DOHH2 (cell line): ENCODE data around the gene OPN1MW3.
"Not testable (repeated sequence)": the region's sequence is repeated elsewhere in the genome, so short reads cannot be mapped to it uniquely, and the experiment has no call there.

Experiments used
- H3F3A ChIP-seq: fragments of 200-600 bp; sonication (generic), shearing (Covaris generic); 2 replicates; pipeline ENCODE4 v1.6.0; 2016; ENCODE audit warnings: antibody characterized with exemption, mild to moderate bottlenecking; ENCODE audit not compliant: control insufficient read depth, insufficient read depth
- H3K27ac ChIP-seq: fragments of 200-600 bp; sonication (generic); 2 replicates; pipeline ENCODE4 v1.5.1; 2014; ENCODE audit warnings: low read depth, mild to moderate bottlenecking, low read length, moderate library complexity
- H3K27me3 ChIP-seq: fragments of 200-600 bp; sonication (generic); 2 replicates; pipeline ENCODE4 v1.6.1; 2014; ENCODE audit warnings: mild to moderate bottlenecking, low read length, mixed read lengths; ENCODE audit not compliant: control insufficient read depth
- H3K36me3 ChIP-seq: fragments of 200-600 bp; sonication (generic); 2 replicates; pipeline ENCODE4 v1.6.1; 2014; ENCODE audit warnings: mild to moderate bottlenecking, low read length, moderate library complexity, mixed read lengths; ENCODE audit not compliant: control insufficient read depth
- H3K4me1 ChIP-seq: fragments of 200-600 bp; sonication (generic); 2 replicates; pipeline ENCODE4 v1.6.1; 2014; ENCODE audit warnings: mild to moderate bottlenecking, low read length, mixed read lengths; ENCODE audit not compliant: control insufficient read depth
- H3K4me2 ChIP-seq: fragments of 200-600 bp; sonication (generic); 2 replicates; pipeline ENCODE4 v1.6.0; 2014; ENCODE audit warnings: mild to moderate bottlenecking, low read length, moderate library complexity
- H3K4me3 ChIP-seq: fragments of 200-600 bp; sonication (generic); 2 replicates; pipeline ENCODE4 v1.5.1; 2014; ENCODE audit warnings: mild to moderate bottlenecking, low read length, mixed read lengths
- H3K79me2 ChIP-seq: fragments of 200-600 bp; sonication (generic); 2 replicates; pipeline ENCODE4 v1.6.1; 2014; ENCODE audit warnings: mild to moderate bottlenecking, low read length, mixed read lengths; ENCODE audit not compliant: control insufficient read depth
- H3K9me2 ChIP-seq: fragments of 200-600 bp; sonication (generic); replicated peaks from 2 replicates; pipeline ENCODE4 v1.6.1; 2014; ENCODE audit warnings: mild to moderate bottlenecking, low read length, mixed read lengths; ENCODE audit not compliant: control insufficient read depth
- H3K9me3 ChIP-seq: fragments of 200-600 bp; sonication (generic); 2 replicates; pipeline ENCODE4 v1.6.1; 2014; ENCODE audit warnings: antibody characterized with exemption, low read length, mixed read lengths; ENCODE audit not compliant: control insufficient read depth, insufficient read depth
- H4K20me1 ChIP-seq: fragments of 200-600 bp; sonication (generic); 2 replicates; pipeline ENCODE4 v1.6.0; 2014; ENCODE audit warnings: low read depth, mild to moderate bottlenecking, antibody characterized with exemption, low read length, moderate library complexity; ENCODE audit not compliant: control insufficient read depth, insufficient read depth

The OPN1MW3 gene

DNA sequence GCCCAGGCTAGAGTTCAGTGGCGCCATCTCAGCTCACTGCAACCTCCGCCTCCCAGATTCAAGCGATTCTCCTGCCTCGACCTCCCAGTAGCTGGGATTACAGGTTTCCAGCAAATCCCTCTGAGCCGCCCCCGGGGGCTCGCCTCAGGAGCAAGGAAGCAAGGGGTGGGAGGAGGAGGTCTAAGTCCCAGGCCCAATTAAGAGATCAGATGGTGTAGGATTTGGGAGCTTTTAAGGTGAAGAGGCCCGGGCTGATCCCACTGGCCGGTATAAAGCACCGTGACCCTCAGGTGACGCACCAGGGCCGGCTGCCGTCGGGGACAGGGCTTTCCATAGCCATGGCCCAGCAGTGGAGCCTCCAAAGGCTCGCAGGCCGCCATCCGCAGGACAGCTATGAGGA, at the start of gene OPN1MW3:
OPN1MW3 (plus strand) TSS at position 301 of the 400 bp plus-strand sequence; CDS start at position 339, 38 bp downstream.
- H3K4me2 ChIP-seq, H3K4me1 ChIP-seq, H3K9me2 ChIP-seq, H3K36me3 ChIP-seq, H4K20me1 ChIP-seq, H3K9me3 ChIP-seq, H3F3A ChIP-seq, H3K4me3 ChIP-seq, H3K27ac ChIP-seq, H3K79me2 ChIP-seq, H3K27me3 ChIP-seq: not testable (repeated sequence)

- not testable (repeated sequence) for H3F3A ChIP-seq, H3K27ac ChIP-seq, H3K9me2 ChIP-seq, H3K9me3 ChIP-seq, H3K4me2 ChIP-seq, H3K36me3 ChIP-seq, H3K27me3 ChIP-seq, H4K20me1 ChIP-seq, H3K4me3 ChIP-seq, H3K4me1 ChIP-seq, H3K79me2 ChIP-seq
Measured at GRCh38 chrX:154209670-154210418, 47.5 kb upstream of the OPN1MW3 start.

DNA sequence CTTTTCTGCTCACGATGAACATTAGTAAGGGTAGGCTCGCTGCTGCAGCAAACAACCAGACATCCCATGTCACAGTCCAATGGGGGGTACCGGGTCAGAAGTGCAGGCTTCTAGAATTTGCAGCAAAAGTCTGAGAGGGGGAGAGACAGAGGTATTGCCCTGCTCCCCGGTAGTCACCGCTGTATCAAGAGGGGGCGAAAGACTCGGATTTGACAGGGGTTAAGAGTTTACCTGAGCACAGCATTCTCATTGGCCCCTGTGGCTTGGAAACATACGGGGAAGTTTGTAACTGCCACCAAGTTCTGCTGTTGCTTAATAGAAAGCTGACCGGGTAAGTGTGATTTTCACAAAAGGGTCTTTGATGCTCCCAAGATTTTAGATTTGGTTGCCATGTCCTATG, 46.3 kb upstream of the OPN1MW3 start:
- not testable (repeated sequence) for H3K36me3 ChIP-seq, H3K4me2 ChIP-seq, H3K4me3 ChIP-seq, H3K79me2 ChIP-seq, H4K20me1 ChIP-seq, H3F3A ChIP-seq, H3K9me3 ChIP-seq, H3K27me3 ChIP-seq, H3K9me2 ChIP-seq, H3K4me1 ChIP-seq, H3K27ac ChIP-seq

DNA sequence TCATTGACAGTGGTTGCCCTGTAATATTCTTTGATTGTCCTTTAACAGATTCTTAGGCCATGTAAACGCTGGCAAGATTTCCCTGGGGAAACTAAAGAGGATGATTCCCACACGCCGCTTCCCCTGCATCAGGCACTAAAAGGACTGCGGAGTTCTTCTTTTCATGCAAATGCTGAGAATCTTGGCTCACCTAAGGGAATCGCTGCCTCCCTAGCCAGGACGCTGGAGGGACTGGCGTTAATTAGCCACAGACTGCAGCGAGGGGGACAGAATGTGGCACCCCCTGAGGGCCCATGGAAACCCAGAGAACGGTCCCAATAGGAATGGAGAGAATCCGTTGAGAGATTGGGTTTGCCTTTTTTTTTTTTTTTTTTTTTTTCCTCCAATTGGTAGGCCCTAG, 45.9 kb upstream of the OPN1MW3 start:
- H4K20me1 ChIP-seq, H3K9me3 ChIP-seq, H3K4me2 ChIP-seq, H3F3A ChIP-seq, H3K79me2 ChIP-seq, H3K9me2 ChIP-seq, H3K27ac ChIP-seq, H3K4me1 ChIP-seq, H3K36me3 ChIP-seq, H3K27me3 ChIP-seq, H3K4me3 ChIP-seq: not testable (repeated sequence)

DNA sequence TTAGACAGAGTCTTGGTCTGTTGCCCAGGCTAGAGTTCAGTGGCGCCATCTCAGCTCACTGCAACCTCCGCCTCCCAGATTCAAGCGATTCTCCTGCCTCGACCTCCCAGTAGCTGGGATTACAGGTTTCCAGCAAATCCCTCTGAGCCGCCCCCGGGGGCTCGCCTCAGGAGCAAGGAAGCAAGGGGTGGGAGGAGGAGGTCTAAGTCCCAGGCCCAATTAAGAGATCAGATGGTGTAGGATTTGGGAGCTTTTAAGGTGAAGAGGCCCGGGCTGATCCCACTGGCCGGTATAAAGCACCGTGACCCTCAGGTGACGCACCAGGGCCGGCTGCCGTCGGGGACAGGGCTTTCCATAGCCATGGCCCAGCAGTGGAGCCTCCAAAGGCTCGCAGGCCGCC, 37.9 kb upstream of the OPN1MW3 start, which contains the start of gene OPN1MW2:
OPN1MW2 (plus strand) TSS at position 301 of the 400 bp plus-strand sequence; CDS start at position 361, 60 bp downstream.
- H3K27me3 ChIP-seq, H3K4me3 ChIP-seq, H3K36me3 ChIP-seq, H3K79me2 ChIP-seq, H3K4me1 ChIP-seq, H3K9me2 ChIP-seq, H3F3A ChIP-seq, H3K4me2 ChIP-seq, H3K27ac ChIP-seq, H4K20me1 ChIP-seq, H3K9me3 ChIP-seq: not testable (repeated sequence)

- H3F3A ChIP-seq, H3K4me1 ChIP-seq, H3K4me2 ChIP-seq, H3K9me3 ChIP-seq, H3K27me3 ChIP-seq, H3K4me3 ChIP-seq, H3K9me2 ChIP-seq, H3K36me3 ChIP-seq, H3K27ac ChIP-seq, H4K20me1 ChIP-seq, H3K79me2 ChIP-seq: not testable (repeated sequence)
Measured at GRCh38 chrX:154225292-154225691, 32.1 kb upstream of the OPN1MW3 start.

DNA sequence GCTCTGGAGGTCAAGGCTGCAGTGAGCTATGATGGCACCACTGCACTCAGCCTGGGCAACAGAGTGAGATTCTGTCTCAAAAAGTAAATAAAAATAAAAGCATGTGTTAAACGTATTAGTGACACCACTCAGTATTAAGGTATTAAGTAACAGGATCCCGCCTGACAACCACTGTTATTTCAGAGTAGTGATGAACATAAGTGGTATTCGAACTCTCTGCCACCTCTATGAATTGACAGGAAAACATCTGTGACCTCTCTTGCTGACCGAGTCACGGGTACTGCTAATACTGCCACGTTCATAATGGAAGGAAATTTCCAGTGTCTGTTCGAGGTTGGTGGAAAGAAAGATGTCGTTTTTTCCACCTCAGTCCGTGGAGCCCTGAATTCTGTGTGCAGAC, 30.7 kb upstream of the OPN1MW3 start:
- not testable (repeated sequence) for H3K27me3 ChIP-seq, H3K79me2 ChIP-seq, H3K9me3 ChIP-seq, H3K4me1 ChIP-seq, H3K4me3 ChIP-seq, H3K4me2 ChIP-seq, H3K36me3 ChIP-seq, H4K20me1 ChIP-seq, H3K9me2 ChIP-seq, H3K27ac ChIP-seq, H3F3A ChIP-seq

DNA sequence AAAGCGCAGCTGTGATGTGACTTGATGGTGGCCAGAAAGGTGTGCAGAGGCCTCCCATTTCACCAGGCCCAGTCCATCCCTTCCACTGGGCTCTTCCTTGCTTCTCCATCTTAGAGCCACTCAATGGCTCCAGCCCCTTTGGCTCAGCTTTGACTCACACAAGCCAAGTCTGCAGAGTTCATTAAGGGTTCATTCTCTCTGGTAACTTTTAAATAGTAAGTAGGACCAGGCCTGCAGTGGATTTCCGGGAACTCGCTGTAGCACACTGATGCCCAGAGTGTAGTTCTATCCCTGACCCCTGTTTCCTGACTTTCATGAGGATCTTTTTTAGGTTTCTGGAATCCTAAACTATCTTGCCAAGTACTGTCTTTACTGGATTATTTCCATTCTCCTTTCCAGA, 25.9 kb upstream of the OPN1MW3 start:
- H3K9me3 ChIP-seq, H3K9me2 ChIP-seq, H3K4me3 ChIP-seq, H3K36me3 ChIP-seq, H3K27ac ChIP-seq, H4K20me1 ChIP-seq, H3K4me1 ChIP-seq, H3K4me2 ChIP-seq, H3K27me3 ChIP-seq, H3F3A ChIP-seq, H3K79me2 ChIP-seq: not testable (repeated sequence)
